SK-MEL-5 (cell line): ENCODE data around the gene C1orf94. TPM values are rescaled to one million over a fixed set of nuclear protein-coding genes. Genes with fewer than 3 reads are reported as not detected.

Source experiments
- DNase-seq: peaks from one replicate; pipeline ENCODE4 v3.0.0-alpha.2; 2016; ENCODE audit warnings: low read depth, low spot score
- in situ Hi-C: cut with HindIII; loops from 2 replicates; pipeline ENCODE4 v1.10.0; 2016; ENCODE audit warnings: low sequenced_read_pairs, high pct_unique_total_duplicates, low pct_unique_long_range_greater_than_20kb
- polyA plus RNA-seq, 2 experiments: library from polyadenylated mRNA; depleted of rRNA; stranded (reverse); fragments of >200 nt; gene quantifications; 2 replicates each; pipeline ENCODE4 v1.2.3, GENCODE V29; 2015
- total RNA-seq: library from RNA; depleted of rRNA; stranded (reverse); fragments of >200 nt; shearing (Covaris generic); gene quantifications from 2 replicates; pipeline ENCODE4 v1.2.3, GENCODE V29; 2014; rRNA removed

The C1orf94 gene, protein sequence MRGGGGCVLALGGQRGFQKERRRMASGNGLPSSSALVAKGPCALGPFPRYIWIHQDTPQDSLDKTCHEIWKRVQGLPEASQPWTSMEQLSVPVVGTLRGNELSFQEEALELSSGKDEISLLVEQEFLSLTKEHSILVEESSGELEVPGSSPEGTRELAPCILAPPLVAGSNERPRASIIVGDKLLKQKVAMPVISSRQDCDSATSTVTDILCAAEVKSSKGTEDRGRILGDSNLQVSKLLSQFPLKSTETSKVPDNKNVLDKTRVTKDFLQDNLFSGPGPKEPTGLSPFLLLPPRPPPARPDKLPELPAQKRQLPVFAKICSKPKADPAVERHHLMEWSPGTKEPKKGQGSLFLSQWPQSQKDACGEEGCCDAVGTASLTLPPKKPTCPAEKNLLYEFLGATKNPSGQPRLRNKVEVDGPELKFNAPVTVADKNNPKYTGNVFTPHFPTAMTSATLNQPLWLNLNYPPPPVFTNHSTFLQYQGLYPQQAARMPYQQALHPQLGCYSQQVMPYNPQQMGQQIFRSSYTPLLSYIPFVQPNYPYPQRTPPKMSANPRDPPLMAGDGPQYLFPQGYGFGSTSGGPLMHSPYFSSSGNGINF
- not detected in 2 replicates for total RNA-seq
- polyA plus RNA-seq (2015; cell fraction: cytosol; rRNA removed) = not detected in 2 replicates
- not detected in 2 replicates for polyA plus RNA-seq (2015; cell fraction: nucleus; rRNA removed)

- no peak for DNase-seq
- in situ Hi-C loops = no loop called here
Measured at GRCh38 chr1:34176830-34177603, at the start of gene C1orf94. Gene C1orf94 (plus strand): TSS chr1:34176907. CDS start chr1:34177790, 883 bp downstream.

GRCh38 chr1:34127006-34128000 lies 49.4 kb upstream of the C1orf94 start:
- DNase-seq = no peak
- in situ Hi-C loops = no loop called here

DNA sequence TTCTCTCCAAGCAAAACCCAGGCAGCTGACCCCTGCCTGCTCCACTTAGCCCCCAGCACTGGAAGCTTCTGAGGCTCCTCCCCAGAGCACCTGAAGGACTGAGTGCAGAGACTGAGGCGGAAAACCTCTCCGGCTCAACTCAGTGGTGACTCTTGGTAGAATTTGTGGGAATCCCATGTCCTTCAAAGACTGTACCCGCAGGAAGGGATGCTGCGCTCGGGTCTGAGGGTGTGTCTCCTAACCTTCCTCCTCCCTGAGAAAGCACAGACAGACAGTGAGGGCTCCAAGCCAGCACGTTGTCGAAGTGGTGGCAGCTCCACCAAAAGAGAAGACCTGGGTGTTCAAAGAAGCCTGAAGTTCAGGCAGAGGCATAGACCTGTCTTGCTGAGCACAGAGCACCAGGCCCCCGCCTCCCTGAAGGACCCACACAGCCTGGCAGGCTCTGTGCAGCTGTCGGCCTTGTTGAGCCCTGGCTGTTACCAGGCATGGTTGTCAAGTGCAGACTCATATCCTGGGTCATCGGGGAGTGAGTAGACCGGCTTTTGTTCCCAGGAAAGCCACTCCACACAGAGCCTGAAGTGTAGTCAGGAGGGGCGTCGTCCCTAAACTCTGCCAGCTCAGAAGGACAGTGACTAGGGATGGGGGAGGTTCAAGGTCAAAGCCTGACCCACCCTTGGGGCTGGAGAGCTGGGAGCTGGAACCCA lies 48.4 kb upstream of the C1orf94 start:
- in situ Hi-C loops = no loop called here
- DNase-seq = no peak

DNA sequence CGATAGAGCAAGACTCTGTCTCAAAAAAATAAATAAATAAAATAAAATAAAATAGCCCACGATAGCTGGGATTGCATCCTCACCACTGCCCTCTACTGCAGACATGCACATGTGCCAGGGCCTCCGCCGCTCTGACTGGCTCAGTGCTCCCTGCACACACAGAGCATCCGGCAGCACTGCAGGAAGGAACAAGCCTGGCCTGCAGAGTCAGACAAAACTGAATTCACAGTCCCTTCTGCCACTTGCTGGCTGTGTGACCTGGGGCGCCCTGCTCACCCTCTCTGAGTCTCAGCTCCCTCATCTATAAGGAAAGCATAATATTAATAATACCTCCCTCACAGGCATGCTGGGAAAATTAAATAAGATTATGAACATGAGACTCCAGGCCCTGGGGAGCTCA lies 47.1 kb upstream of the C1orf94 start:
- DNase-seq = peak; percentile 19
- in situ Hi-C loops = no loop called here

- in situ Hi-C loops = no loop called here
- no peak for DNase-seq
Measured at GRCh38 chr1:34130306-34130705, 46.4 kb upstream of the C1orf94 start.

DNA sequence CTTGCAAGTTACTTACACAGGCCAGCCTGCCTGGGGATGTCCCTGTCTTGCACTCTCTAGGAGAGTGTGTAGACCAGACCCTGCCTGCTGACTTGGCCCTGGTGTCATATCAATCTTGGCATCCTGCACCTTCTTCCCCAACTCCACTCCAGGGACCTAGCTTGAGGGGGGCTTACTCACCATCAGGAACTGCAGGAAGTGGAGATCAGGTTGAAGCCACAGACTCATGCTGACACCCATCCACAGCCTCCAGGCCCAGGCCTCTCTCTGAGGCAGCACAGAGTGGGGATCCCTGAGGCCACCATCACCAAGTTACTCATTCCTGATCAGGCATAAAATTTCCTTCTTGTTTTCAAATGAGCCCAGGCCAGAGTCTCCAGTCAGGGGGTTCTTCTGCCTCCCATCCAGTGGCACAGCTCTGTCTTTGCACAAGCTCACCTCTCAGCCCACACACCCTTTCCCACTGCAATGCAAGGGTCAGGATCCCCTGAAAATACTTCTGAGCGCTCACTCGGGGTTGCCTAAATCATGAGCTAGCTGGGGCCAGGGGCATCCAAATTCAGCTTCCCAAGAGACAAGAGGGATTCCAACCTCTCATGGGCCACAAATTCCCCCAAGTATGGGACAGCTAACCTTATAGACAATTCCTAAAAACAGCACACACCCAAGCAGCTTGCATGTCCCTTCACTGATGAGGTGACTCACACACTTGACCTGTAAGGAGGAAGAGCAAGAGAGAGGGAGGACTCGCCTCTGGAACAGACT lies 45.1 kb upstream of the C1orf94 start:
- in situ Hi-C loops = no loop called here
- no peak for DNase-seq

GRCh38 chr1:34132161-34132420 lies 44.6 kb upstream of the C1orf94 start:
- in situ Hi-C loops = no loop called here

GRCh38 chr1:34137411-34137810 lies 39.3 kb upstream of the C1orf94 start:
- DNase-seq = no peak
- in situ Hi-C loops = no loop called here

More at GRCh38 chr1:34132161-34132420, 44.6 kb upstream of the C1orf94 start:
- DNase-seq = no peak

DNA sequence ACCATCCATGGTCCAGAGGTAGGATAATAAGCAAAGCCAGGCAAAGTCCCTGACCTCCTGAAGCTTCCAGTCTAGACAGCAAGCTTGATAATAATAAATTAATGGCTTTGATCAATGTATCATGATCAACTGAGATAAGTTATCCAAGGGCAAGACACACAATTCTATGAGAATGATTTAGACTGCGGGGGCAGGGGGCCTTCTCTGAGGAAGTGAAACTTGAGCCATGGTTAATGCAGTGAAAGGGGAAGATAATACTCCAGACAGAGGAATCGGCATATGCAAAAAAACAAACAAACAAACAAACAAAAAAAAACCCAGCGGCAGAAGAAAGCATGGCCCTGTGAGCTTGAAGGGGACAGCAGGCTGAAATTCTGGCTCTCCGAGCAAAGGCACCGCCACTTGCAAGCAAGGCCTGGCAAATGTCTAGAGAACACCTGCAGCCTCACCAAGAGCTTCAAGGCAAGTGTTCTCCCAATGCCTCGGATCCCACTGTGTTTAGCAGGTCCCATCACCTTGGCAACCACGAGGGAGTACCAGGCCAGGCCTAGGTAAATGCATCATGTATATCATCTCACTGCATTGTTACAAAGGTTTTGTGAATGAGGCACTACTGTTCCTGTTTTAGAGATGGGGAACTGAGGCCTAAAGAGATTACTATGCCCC lies 36.6 kb upstream of the C1orf94 start:
- in situ Hi-C loops = no loop called here
- DNase-seq = no peak

- no peak for DNase-seq
- in situ Hi-C loops = no loop called here
Measured at GRCh38 chr1:34143975-34144374, 32.7 kb upstream of the C1orf94 start.

- in situ Hi-C loops = no loop called here
- DNase-seq = no peak
Measured at GRCh38 chr1:34144766-34145165, 31.9 kb upstream of the C1orf94 start.

GRCh38 chr1:34147301-34147700 lies 29.4 kb upstream of the C1orf94 start:
- DNase-seq = no peak
- in situ Hi-C loops = no loop called here

- no peak for DNase-seq
- in situ Hi-C loops = no loop called here
Measured at GRCh38 chr1:34149501-34149900, 27.2 kb upstream of the C1orf94 start.

GRCh38 chr1:34153246-34153645 lies 23.5 kb upstream of the C1orf94 start:
- in situ Hi-C loops = no loop called here
- DNase-seq = no peak

- in situ Hi-C loops = no loop called here
- DNase-seq = no peak
Measured at GRCh38 chr1:34155860-34156259, 20.8 kb upstream of the C1orf94 start.

- in situ Hi-C loops = no loop called here
- DNase-seq = no peak
Measured at GRCh38 chr1:34156739-34157138, 20.0 kb upstream of the C1orf94 start.
